Heart right ventricle (tissue), 16 donors: ENCODE data around the gene EMILIN1. TPM values are rescaled to one million over a fixed set of nuclear protein-coding genes. Genes with fewer than 3 reads are reported as not detected.

Experiments used
- ATAC-seq, 8 donors: fragments of 200-7000 bp; cut with Tn5 transposase; one replicate each; pipeline ENCODE4 v1.9.1; 2020; ENCODE audit warnings: mild to moderate bottlenecking in 8 of 8, moderate library complexity in 8 of 8, moderate number of reproducible peaks in 1 of 8
- DNase-seq, 2 donors: peaks; one replicate each; pipeline ENCODE4 v3.0.0-alpha.2; 2020
- H3K27ac ChIP-seq, 10 donors: fragments of 200-600 bp; sonication (generic) in 2 of 10; one replicate each; pipeline versions ENCODE4 v1.5.0 to v1.8.0; 2020 to 2022; ENCODE audit warnings: mild to moderate bottlenecking in 3 of 10
- H3K27me3 ChIP-seq, 7 donors: fragments of 200-600 bp; one replicate each; pipeline ENCODE4 v1.8.0; 2021 to 2022; ENCODE audit warnings: mild to moderate bottlenecking in 2 of 7
- H3K36me3 ChIP-seq, 9 donors: fragments of 200-600 bp; sonication (generic) in 1 of 9; one replicate each; pipeline versions ENCODE4 v1.5.0 to v1.8.0; 2020 to 2022; ENCODE audit warnings: mild to moderate bottlenecking in 2 of 9
- H3K4me1 ChIP-seq, 9 donors: fragments of 200-600 bp; sonication (generic) in 1 of 9; one replicate each; pipeline versions ENCODE4 v1.5.0 to v1.8.0; 2020 to 2022; ENCODE audit warnings: mild to moderate bottlenecking in 4 of 9
- H3K4me3 ChIP-seq, 10 donors: fragments of 200-600 bp; sonication (generic) in 2 of 10; one replicate each; pipeline versions ENCODE4 v1.5.0 to v1.8.0; 2020 to 2022; ENCODE audit warnings: mild to moderate bottlenecking in 7 of 10, moderate library complexity in 2 of 10
- H3K9me3 ChIP-seq, 11 donors: fragments of 200-600 bp in 10 of 11; sonication (generic) in 2 of 11; one replicate each; pipeline versions ENCODE4 v1.5.0 to v1.8.0; 2013 to 2022; ENCODE audit warnings: mild to moderate bottlenecking in 2 of 11, control low read depth in 1 of 11, moderate library complexity in 1 of 11
- WGBS, 2 donors: extraction: QIAGEN DNeasy Blood & Tissue Kit; methylation state at CpG; one replicate each; pipeline ENCODE4 v1.1.7; 2013; ENCODE audit warnings: inconsistent platforms in 1 of 2; 5-methylcytosine and 5-hydroxymethylcytosine counted together
- intact Hi-C, 10 donors: fragments of 100-400 bp; cut with DNase I; formaldehyde crosslinking; loops; one replicate each; pipeline versions ENCODE4 v1.11.1 to v1.14.2; 2022
- polyA plus RNA-seq, 2 donors: library from polyadenylated mRNA; stranded (reverse); fragments of 200-250 nt; gene quantifications; one replicate each; pipeline ENCODE4 v1.2.3, GENCODE V29; 2013
- total RNA-seq, 10 donors: library from RNA; stranded (reverse); fragmentation: NEBNext Ultra II Directional in 3 of 10; extraction: Animal tissue kit (Norgen Biotek cat#: 25700) in 3 of 10; gene quantifications; one replicate each; pipeline versions ENCODE4 v1.2.1 to v1.2.4, GENCODE V29; 2021 to 2023
- TF ChIP-seq, protein P1 (sequence below), 9 donors: fragments of 200-600 bp; sonication (generic) in 2 of 9; IDR thresholded peaks; one replicate each; pipeline versions ENCODE4 v1.5.0 to v1.8.0; 2021 to 2022; ENCODE audit warnings: antibody characterized with exemption in 9 of 9, mild to moderate bottlenecking in 5 of 9, moderate library complexity in 1 of 9
- donor health status: Arrhythmogenic right ventricular cardiomyopathy.
- donor health status: ischemic (EF 13 %, LVEDD 7.1; RV severe dilation, severe dysfunction).
- donor health status: healthy with polysubstance abuse.
- donor health status: DM: no; HTN: yes; CAD: no.
- donor health status: DM: no; HTN: no; CAD: no.
- donor health status: ischemic (EF 25% LVEDD 6.9; RV normal size, moderate dysfunction).
- donor health status: ischemic (EF 25% LVEDD 5.7; RV mildly dilated, moderate dysfunction).
- donor health status: healthy.
- donor health status: DM: yes; HTN: yes; CAD: no.
- donor health status: Ischemic cardiomyopathy.
- donor health status: ischemic (EF 35%, LVEDD 5.7; RV mildly dilated, moderate dysfunction).
- donor health status: nonischemic (EF 11% LVEDD 7.7; RV severe dilation, severe dysfunction).
- donor health status: DM: yes; HTN: yes; CAD: no.
- donor health status: PGD.
- donor health status: ischemic (EF 29% LVEDD 5.4; RV normal size, mild dysfunction).
- donor health status: nonischemic (EF 23%, LVEDD 6.1; RV moderate dilation, normal function).

EMILIN1 gene
- total and polyA plus RNA-seq, 12 donors = 6.8 to 53.2 (median 15.3) TPM

DNA sequence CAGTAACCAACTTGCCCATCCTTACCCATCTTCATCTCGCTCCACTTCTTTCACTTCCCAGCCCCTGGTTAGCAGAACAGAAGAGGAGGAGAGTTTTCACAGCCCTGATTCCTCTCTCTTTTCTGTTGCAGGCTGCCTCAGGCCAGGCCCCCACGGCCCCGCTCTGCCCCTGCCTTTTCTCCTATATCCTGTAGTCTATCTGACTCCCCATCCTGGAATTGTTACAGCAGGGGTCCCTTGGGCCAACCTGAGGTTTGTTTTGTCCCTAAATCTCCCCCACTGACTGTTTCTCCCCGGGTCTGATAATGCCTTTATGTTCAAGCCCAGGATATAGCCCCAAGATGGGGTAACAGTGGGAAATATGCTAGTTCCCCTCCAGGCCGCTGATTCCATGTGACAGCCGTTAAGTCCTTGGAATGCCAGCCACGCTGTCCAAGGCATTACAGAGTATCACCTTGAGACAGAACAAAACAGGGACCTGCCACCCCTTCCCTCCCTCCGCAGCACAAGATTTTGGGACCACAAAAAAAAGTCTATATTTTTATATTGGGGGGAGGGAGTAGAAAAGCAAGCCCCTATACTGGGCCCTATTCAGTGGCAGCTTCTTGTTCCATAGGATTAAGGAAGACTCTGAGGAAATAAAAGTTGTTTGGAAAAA lies 8.3 kb upstream of the EMILIN1 start:
- ATAC-seq = no peak
- no peak for DNase-seq
- TF ChIP-seq, protein P1, sequence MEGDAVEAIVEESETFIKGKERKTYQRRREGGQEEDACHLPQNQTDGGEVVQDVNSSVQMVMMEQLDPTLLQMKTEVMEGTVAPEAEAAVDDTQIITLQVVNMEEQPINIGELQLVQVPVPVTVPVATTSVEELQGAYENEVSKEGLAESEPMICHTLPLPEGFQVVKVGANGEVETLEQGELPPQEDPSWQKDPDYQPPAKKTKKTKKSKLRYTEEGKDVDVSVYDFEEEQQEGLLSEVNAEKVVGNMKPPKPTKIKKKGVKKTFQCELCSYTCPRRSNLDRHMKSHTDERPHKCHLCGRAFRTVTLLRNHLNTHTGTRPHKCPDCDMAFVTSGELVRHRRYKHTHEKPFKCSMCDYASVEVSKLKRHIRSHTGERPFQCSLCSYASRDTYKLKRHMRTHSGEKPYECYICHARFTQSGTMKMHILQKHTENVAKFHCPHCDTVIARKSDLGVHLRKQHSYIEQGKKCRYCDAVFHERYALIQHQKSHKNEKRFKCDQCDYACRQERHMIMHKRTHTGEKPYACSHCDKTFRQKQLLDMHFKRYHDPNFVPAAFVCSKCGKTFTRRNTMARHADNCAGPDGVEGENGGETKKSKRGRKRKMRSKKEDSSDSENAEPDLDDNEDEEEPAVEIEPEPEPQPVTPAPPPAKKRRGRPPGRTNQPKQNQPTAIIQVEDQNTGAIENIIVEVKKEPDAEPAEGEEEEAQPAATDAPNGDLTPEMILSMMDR (IDR thresholded peaks at IDR 0.05) = no peak
- H3K4me1 ChIP-seq = peaks cover 10 to 66% (median 59%) of the 10 kb centered on the region in 9 donors
- H3K9me3 ChIP-seq = no peaks in the 10 kb centered on the region
- WGBS, 2 donors = 73 to 74% methylated on average over 8 of the region's 8 CpGs
- intact Hi-C loops = loop anchor here in 2 of 10 donors (2.0 kb wide), 1 partner anchor 19 kb away; the partner anchor contains the start of gene AGBL5 (in 2 of the 2)
- H3K27ac ChIP-seq = peak overlapping the region in 7 of 10 donors; percentile 13 to 98 (median 97)
- no peaks in the 10 kb centered on the region for H3K27me3 ChIP-seq
- H3K36me3 ChIP-seq = peaks cover 0 to 53% (median 14%) of the 10 kb centered on the region in 9 donors
- peak overlapping the region in 9 of 10 donors; percentile 50 to 98 (median 87) for H3K4me3 ChIP-seq

DNA sequence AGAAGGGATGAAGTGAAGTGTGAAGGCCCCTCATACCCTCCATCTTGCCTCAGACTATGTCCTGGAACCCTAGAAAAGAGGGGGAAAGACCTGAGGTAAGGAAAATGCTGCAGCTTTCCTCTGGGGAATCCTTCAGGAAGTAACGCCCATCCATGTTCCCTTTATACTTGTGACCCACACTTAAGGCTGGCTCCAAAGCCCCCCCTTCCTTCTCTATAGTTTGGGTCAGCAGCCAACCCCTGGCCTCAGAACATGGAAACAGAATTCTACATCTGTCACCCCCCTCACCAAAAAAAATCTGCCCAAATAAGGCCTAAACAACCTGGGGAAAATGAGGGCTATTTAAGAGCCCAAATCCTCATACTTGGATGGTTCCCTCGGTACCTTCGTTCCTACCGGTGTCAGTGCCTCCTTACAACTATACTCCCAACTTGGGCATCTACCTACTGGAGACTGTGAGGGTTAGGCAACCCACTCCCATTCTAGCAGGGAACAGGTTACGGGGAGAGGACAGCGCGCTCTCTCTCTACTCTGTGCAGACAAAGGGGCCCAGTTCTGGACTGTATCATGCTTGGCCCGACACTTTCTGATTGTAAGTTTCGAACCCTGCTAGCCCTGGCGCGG lies 7.7 kb upstream of the EMILIN1 start:
- peak overlapping the region in 9 of 10 donors; percentile 91 to 98 (median 97) for H3K27ac ChIP-seq
- intact Hi-C loops = loop anchor here in 3 of 10 donors (1.0 to 2.0 kb wide), 2 partner anchors 19 to 20 kb away; partner anchors contain the start of gene AGBL5 (in 3 of the 3)
- peaks cover 0 to 47% (median 11%) of the 10 kb centered on the region in 9 donors for H3K36me3 ChIP-seq
- no peaks in the 10 kb centered on the region for H3K9me3 ChIP-seq
- H3K27me3 ChIP-seq = no peaks in the 10 kb centered on the region
- DNase-seq (no peak), ATAC-seq (peak in 5 of 8 donors; percentile 0 to 16 (median 2))
- H3K4me1 ChIP-seq = peaks cover 10 to 73% (median 61%) of the 10 kb centered on the region in 9 donors
- 3% methylated on average over 11 of the region's 11 CpGs for WGBS, 2 donors
- TF ChIP-seq, protein P1 (IDR thresholded peaks at IDR 0.05) = no peak
- H3K4me3 ChIP-seq = peak overlapping the region; percentile 50 to 98 (median 89)

DNA sequence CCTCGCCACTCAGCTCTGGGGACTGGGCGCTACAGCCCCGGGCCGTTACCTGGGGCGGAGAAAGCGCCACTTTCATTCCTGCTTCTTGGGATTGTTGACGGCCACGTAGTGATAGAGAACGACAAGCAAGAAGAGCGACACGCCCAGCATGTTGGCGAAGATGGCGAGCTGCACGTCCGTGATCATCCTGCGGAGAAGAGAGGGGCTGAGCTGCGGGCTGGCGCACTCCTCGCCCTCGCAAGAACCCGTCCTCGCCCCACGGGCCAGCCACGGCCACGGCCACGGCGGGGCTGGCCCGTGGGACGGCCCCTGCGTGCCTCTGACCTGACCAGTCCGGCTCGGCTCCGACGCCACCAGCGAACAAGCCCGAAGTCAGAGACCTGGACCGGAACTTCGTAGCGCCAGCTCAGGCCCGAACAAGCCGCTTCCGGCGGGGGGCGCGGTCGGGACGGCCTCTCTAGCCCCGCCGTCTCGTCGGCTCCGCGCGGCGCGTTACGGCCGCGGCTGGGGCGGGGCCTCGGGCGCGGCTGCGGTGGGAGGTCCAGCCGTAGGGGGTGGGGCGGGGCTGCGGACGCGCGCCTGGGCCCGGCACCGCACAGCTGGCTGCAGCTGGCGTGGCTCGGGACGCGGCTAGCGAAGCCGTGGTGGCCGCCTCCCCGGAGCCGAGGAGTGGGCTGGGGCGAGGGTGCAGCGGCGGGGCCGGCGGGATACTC lies 7.0 kb upstream of the EMILIN1 start, which contains the start of gene OST4:
Gene OST4, minus strand, starts transcription at position 378 of the 713 bp plus-strand sequence.
- H3K4me3 ChIP-seq = peak within 1 kb of the TSS; percentile 50 to 98 (median 89)
- no peaks in the 10 kb centered on the region for H3K27me3 ChIP-seq
- H3K9me3 ChIP-seq = no peaks in the 10 kb centered on the region
- TF ChIP-seq, protein P1 (IDR thresholded peaks at IDR 0.05) = peak in 3 of 9 donors; percentile 7 to 41 (median 21)
- DNase-seq (peak; percentile 92 to 95), ATAC-seq (peak; percentile 87 to 96 (median 94))
- intact Hi-C loops = loop anchor here in 3 of 10 donors (1.0 to 2.0 kb wide), 2 partner anchors 20 to 21 kb away; partner anchors contain the start of gene AGBL5 (in 3 of the 3)
- peaks cover 0 to 40% (median 9%) of the 10 kb centered on the region in 9 donors for H3K36me3 ChIP-seq
- H3K4me1 ChIP-seq = peaks cover 10 to 78% (median 64%) of the 10 kb centered on the region in 9 donors
- 0 to 1% methylated on average over 78 to 86 of the region's 86 CpGs for WGBS, 2 donors
- peak within 1 kb of the TSS; percentile 70 to 98 (median 97) for H3K27ac ChIP-seq
